CD4-positive, CD25-positive, alpha-beta regulatory T cell (primary cell): ENCODE measurements around the gene HERC3. TPM values are rescaled to one million over a fixed set of nuclear protein-coding genes. Genes with fewer than 3 reads are reported as not detected.

ENCODE experiments used
- ATAC-seq, 2 donors: fragments of 150-1000 bp; cut with Tn5 transposase; one replicate each; pipeline ENCODE4 v1.10.0; 2021; ENCODE audit warnings: low read depth in 2 of 2, moderate number of reproducible peaks in 2 of 2, moderate library complexity in 1 of 2
- DNase-seq, 3 donors: peaks; one replicate each; pipeline versions ENCODE4 v3.0.0 to v3.0.0-alpha.2; 2012 to 2022; ENCODE audit warnings: mixed read lengths in 1 of 3
- H3K27ac ChIP-seq: one replicate; pipeline ENCODE4 v1.7.0; 2013; ENCODE audit warnings: mild to moderate bottlenecking, low read length; ENCODE audit not compliant: insufficient read depth, poor library complexity, severe bottlenecking
- H3K27me3 ChIP-seq: one replicate; pipeline ENCODE4 v1.7.0; 2013; ENCODE audit warnings: low read length; ENCODE audit not compliant: control insufficient read depth, insufficient read depth
- H3K36me3 ChIP-seq: one replicate; pipeline ENCODE4 v1.7.0; 2013; ENCODE audit warnings: mild to moderate bottlenecking, low read length, moderate library complexity; ENCODE audit not compliant: control insufficient read depth, insufficient read depth
- H3K4me1 ChIP-seq: 2 replicates; pipeline ENCODE4 v1.7.0; 2013; ENCODE audit warnings: mild to moderate bottlenecking, low read length; ENCODE audit not compliant: insufficient read depth, control insufficient read depth, poor library complexity, severe bottlenecking
- H3K4me3 ChIP-seq: one replicate; pipeline ENCODE4 v1.7.0; 2013; ENCODE audit warnings: low read depth, mild to moderate bottlenecking, low read length, moderate library complexity
- H3K9me3 ChIP-seq, 2 experiments: 1 replicate in 1 of 2; 2 replicates in 1 of 2; pipeline ENCODE4 v1.7.0; 2013; ENCODE audit warnings: low read length in 2 of 2, mild to moderate bottlenecking in 1 of 2, moderate library complexity in 1 of 2; ENCODE audit not compliant: control insufficient read depth in 2 of 2
- H3K27ac Mint-ChIP-seq, 3 donors: one replicate each; pipeline ENCODE4 v1.8.0; 2020 to 2022; ENCODE audit warnings: mild to moderate bottlenecking in 3 of 3, mixed read lengths in 3 of 3, moderate library complexity in 2 of 3
- H3K27me3 Mint-ChIP-seq: one replicate; pipeline ENCODE4 v1.8.0; 2022; ENCODE audit warnings: mild to moderate bottlenecking, mixed read lengths
- H3K36me3 Mint-ChIP-seq: one replicate; pipeline ENCODE4 v1.8.0; 2020; ENCODE audit warnings: mixed read lengths
- H3K4me1 Mint-ChIP-seq, 4 donors: one replicate each; pipeline ENCODE4 v1.8.0; 2020 to 2022; ENCODE audit warnings: mixed read lengths in 4 of 4, mild to moderate bottlenecking in 1 of 4
- H3K4me3 Mint-ChIP-seq, 4 donors: one replicate each; pipeline ENCODE4 v1.8.0; 2020 to 2022; ENCODE audit warnings: mild to moderate bottlenecking in 4 of 4, mixed read lengths in 4 of 4, moderate library complexity in 3 of 4
- H3K9me3 Mint-ChIP-seq, 7 donors: one replicate each; pipeline ENCODE4 v1.8.0; 2020 to 2022; ENCODE audit warnings: mixed read lengths in 7 of 7, mild to moderate bottlenecking in 3 of 7, moderate library complexity in 2 of 7
- polyA plus RNA-seq, 4 donors: library from polyadenylated mRNA; unstranded; fragments of 300-500 nt; fragmentation: Illumina TruSeq; gene quantifications; one replicate each; pipeline ENCODE4 v1.2.3, GENCODE V29; 2021
- total RNA-seq: library from RNA; stranded (reverse); gene quantifications from one replicate; pipeline ENCODE4 v1.2.3, GENCODE V29; 2022

HERC3 gene
- total and polyA plus RNA-seq, 5 donors from 2014 or later, result 35.4 to 91.4 (median 50.4) TPM

GRCh38 chr4:88582493-88582892 is 9.8 kb upstream of the HERC3 start:
- Mint-ChIP-seq H3K4me3 (no peak overlapping the region), H3K4me1 (no peaks in the 10 kb centered on the region), H3K9me3 (no peaks in the 10 kb centered on the region), H3K27ac (peak overlapping the region in 1 of 3 donors; percentile 66), H3K36me3 (no peaks in the 10 kb centered on the region), H3K27me3 (peaks cover 9% of the 10 kb centered on the region)
- H3K9me3 ChIP-seq, result no peaks in the 10 kb centered on the region
- no peaks in the 10 kb centered on the region for H3K36me3 ChIP-seq
- no peak for ATAC-seq
- no peaks in the 10 kb centered on the region for H3K4me1 ChIP-seq
- DNase-seq, result no peak
- no peak overlapping the region for H3K4me3 ChIP-seq
- no peak overlapping the region for H3K27ac ChIP-seq
- H3K27me3 ChIP-seq, result no peaks in the 10 kb centered on the region

GRCh38 chr4:88583631-88584470 is 8.4 kb upstream of the HERC3 start:
- Histone ChIP-seq H3K27me3 (no peaks in the 10 kb centered on the region), H3K27ac (no peak overlapping the region), H3K4me3 (no peak overlapping the region), H3K9me3 (no peaks in the 10 kb centered on the region), H3K4me1 (no peaks in the 10 kb centered on the region), H3K36me3 (no peaks in the 10 kb centered on the region)
- Mint-ChIP-seq H3K36me3 (no peaks in the 10 kb centered on the region), H3K27me3 (peaks cover 5% of the 10 kb centered on the region), H3K4me1 (peaks cover 0 to 4% (median 1%) of the 10 kb centered on the region in 4 donors), H3K27ac (peak overlapping the region in 1 of 3 donors; percentile 21), H3K4me3 (no peak overlapping the region), H3K9me3 (no peaks in the 10 kb centered on the region)
- DNase-seq, result no peak
- ATAC-seq, result no peak

- no peak for DNase-seq
- no peaks in the 10 kb centered on the region for H3K36me3 ChIP-seq
Observed at GRCh38 chr4:88584471-88584900, 7.8 kb upstream of the HERC3 start.

GRCh38 chr4:88585917-88586316 is 6.4 kb upstream of the HERC3 start:
- Histone ChIP-seq H3K36me3 (no peaks in the 10 kb centered on the region), H3K27ac (no peak overlapping the region), H3K27me3 (no peaks in the 10 kb centered on the region), H3K9me3 (no peaks in the 10 kb centered on the region), H3K4me3 (no peak overlapping the region), H3K4me1 (no peaks in the 10 kb centered on the region)
- no peaks in the 10 kb centered on the region for H3K36me3 Mint-ChIP-seq
- ATAC-seq (no peak), DNase-seq (no peak)
- H3K4me3 Mint-ChIP-seq, result no peak overlapping the region
- peaks cover 0 to 1% (median 0%) of the 10 kb centered on the region in 7 donors for H3K9me3 Mint-ChIP-seq
- peaks cover 0 to 16% (median 3%) of the 10 kb centered on the region in 4 donors for H3K4me1 Mint-ChIP-seq
- no peak overlapping the region for H3K27ac Mint-ChIP-seq
- H3K27me3 Mint-ChIP-seq, result peaks cover 5% of the 10 kb centered on the region

More at GRCh38 chr4:88584471-88584900, 7.8 kb upstream of the HERC3 start:
- Histone ChIP-seq H3K9me3 (no peaks in the 10 kb centered on the region), H3K4me3 (no peak overlapping the region), H3K27ac (no peak overlapping the region), H3K27me3 (no peaks in the 10 kb centered on the region), H3K4me1 (no peaks in the 10 kb centered on the region)
- H3K4me1 Mint-ChIP-seq, result peaks cover 0 to 6% (median 2%) of the 10 kb centered on the region in 4 donors
- no peak for ATAC-seq
- peaks cover 7% of the 10 kb centered on the region for H3K27me3 Mint-ChIP-seq
- H3K9me3 Mint-ChIP-seq, result no peaks in the 10 kb centered on the region
- H3K4me3 Mint-ChIP-seq, result no peak overlapping the region
- H3K27ac Mint-ChIP-seq, result peak overlapping the region in 1 of 3 donors; percentile 21
- no peaks in the 10 kb centered on the region for H3K36me3 Mint-ChIP-seq

GRCh38 chr4:88587306-88587705 is 5.0 kb upstream of the HERC3 start:
- Mint-ChIP-seq H3K36me3 (no peaks in the 10 kb centered on the region), H3K27ac (no peak overlapping the region), H3K4me1 (peaks cover 0 to 27% (median 12%) of the 10 kb centered on the region in 4 donors), H3K9me3 (peaks cover 0 to 1% (median 0%) of the 10 kb centered on the region in 7 donors), H3K4me3 (no peak overlapping the region), H3K27me3 (peaks cover 14% of the 10 kb centered on the region)
- no peaks in the 10 kb centered on the region for H3K27me3 ChIP-seq
- no peaks in the 10 kb centered on the region for H3K9me3 ChIP-seq
- peaks cover 8% of the 10 kb centered on the region for H3K4me1 ChIP-seq
- DNase-seq (no peak), ATAC-seq (no peak)
- H3K36me3 ChIP-seq, result no peaks in the 10 kb centered on the region
- no peak overlapping the region for H3K27ac ChIP-seq
- no peak overlapping the region for H3K4me3 ChIP-seq

- ATAC-seq (peak; percentile 80), DNase-seq (peak; percentile 78 to 90 (median 79))
- Histone ChIP-seq H3K27ac (peak overlapping the region; percentile 91), H3K4me3 (peak overlapping the region; percentile 84), H3K36me3 (peaks cover 18% of the 10 kb centered on the region), H3K27me3 (no peaks in the 10 kb centered on the region), H3K9me3 (no peaks in the 10 kb centered on the region), H3K4me1 (peaks cover 45% of the 10 kb centered on the region)
- Mint-ChIP-seq H3K27ac (peak overlapping the region; percentile 94 to 96 (median 96)), H3K27me3 (peaks cover 19% of the 10 kb centered on the region), H3K4me1 (peaks cover 19 to 70% (median 46%) of the 10 kb centered on the region in 4 donors), H3K4me3 (peak overlapping the region; percentile 97 to 99 (median 98)), H3K36me3 (peaks cover 17% of the 10 kb centered on the region), H3K9me3 (peaks cover 0 to 1% (median 0%) of the 10 kb centered on the region in 7 donors)
Observed at GRCh38 chr4:88592600-88593448, 544 bp downstream of the HERC3 start.

GRCh38 chr4:88597970-88598660 is 5.8 kb downstream of the HERC3 start:
- peak overlapping the region; percentile 10 for H3K27ac ChIP-seq
- DNase-seq, result no peak
- H3K4me1 ChIP-seq, result peaks cover 69% of the 10 kb centered on the region
- no peaks in the 10 kb centered on the region for H3K9me3 ChIP-seq
- H3K4me1 Mint-ChIP-seq, result peaks cover 45 to 87% (median 68%) of the 10 kb centered on the region in 4 donors
- peaks cover 28% of the 10 kb centered on the region for H3K36me3 ChIP-seq
- H3K36me3 Mint-ChIP-seq, result peaks cover 44% of the 10 kb centered on the region
- H3K27ac Mint-ChIP-seq, result peak overlapping the region; percentile 68 to 86 (median 72)
- H3K4me3 Mint-ChIP-seq, result peak overlapping the region; percentile 16 to 68 (median 48)
- peak overlapping the region; percentile 8 for H3K4me3 ChIP-seq
- H3K27me3 Mint-ChIP-seq, result peaks cover 3% of the 10 kb centered on the region
- H3K27me3 ChIP-seq, result no peaks in the 10 kb centered on the region
- ATAC-seq, result no peak
- H3K9me3 Mint-ChIP-seq, result no peaks in the 10 kb centered on the region
